Skeletal muscle cell (primary cell): ENCODE results near the gene PLOD2.

Experiments used
- DNase-seq: peaks from one replicate; pipeline ENCODE4 v3.0.0-alpha.2; 2010; ENCODE audit warnings: low read depth
- H3K4me3 ChIP-seq: 2 replicates; pipeline ENCODE4 v1.5.1; 2011; ENCODE audit warnings: low read depth, mild to moderate bottlenecking, control low read depth, low read length, moderate library complexity

Gene PLOD2

DNA sequence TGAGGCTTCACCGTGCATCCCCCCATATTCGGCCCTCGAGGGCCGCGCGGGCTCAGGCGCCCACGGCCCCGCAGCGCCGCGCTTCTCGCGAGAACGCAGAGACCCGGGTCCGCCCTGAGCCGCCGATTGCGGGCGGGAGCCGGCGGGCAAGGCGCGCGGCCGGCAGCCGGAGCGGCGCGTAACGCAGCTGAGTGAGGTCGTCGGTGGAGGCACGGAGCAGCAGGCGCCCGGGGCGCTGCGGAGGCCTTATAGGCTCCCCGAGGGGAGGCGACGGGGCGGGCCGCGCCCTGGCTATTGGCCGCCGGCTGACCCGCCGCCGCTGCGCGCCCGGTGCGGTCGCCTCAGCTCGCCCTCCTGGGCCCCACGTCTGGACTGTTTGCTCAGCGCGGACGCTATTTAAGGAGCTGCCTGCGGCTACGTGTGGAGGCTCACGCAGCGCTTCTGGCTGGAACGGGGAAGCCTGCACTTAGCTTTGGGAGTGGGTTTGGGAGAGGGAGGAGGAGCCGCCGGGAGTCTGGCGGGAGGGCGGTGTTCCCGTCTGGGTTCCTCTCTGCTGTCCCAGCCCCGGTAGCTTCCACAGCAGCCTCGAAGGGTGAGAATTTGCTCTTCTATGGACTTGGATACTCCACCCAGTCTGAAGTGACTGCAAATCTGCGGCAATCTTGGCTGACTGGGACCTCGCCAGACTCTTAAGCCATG, at the start of gene PLOD2:
TSS of gene PLOD2 (minus strand) at position 221 of the 699 bp plus-strand sequence. CDS start at position 26, 195 bp downstream.
- peak within 1 kb of the TSS; percentile 92 for H3K4me3 ChIP-seq
- peak; percentile 94 for DNase-seq

DNA sequence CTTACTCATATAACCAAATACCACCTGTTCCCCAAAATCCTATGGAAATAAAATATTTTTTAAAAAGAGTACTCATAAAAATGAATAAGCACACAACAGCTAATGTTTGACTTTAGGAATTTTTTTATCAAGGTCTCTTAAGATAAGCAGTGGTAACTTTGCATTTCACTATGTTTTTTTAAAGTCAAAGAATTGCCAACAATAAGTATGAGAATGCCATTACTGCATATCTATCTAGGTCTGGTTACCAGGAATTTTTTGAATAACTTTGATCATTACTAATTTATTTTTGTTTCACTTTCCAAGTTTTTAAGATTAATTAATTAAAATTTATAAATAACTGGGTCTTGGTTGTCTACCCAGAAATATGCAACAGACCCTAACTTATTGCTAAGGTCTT, 48.4 kb upstream of the PLOD2 start:
- H3K4me3 ChIP-seq: no peak overlapping the region
- DNase-seq: no peak

- no peak for DNase-seq
- H3K4me3 ChIP-seq: no peak overlapping the region
Measured at GRCh38 chr3:146203776-146204175, 42.8 kb upstream of the PLOD2 start.

GRCh38 chr3:146200461-146201220, 39.7 kb upstream of the PLOD2 start:
- no peak overlapping the region for H3K4me3 ChIP-seq
- no peak for DNase-seq

GRCh38 chr3:146199762-146200161, 38.8 kb upstream of the PLOD2 start:
- DNase-seq: no peak
- no peak overlapping the region for H3K4me3 ChIP-seq

- no peak for DNase-seq
- no peak overlapping the region for H3K4me3 ChIP-seq
Measured at GRCh38 chr3:146196789-146197188, 35.8 kb upstream of the PLOD2 start.

DNA sequence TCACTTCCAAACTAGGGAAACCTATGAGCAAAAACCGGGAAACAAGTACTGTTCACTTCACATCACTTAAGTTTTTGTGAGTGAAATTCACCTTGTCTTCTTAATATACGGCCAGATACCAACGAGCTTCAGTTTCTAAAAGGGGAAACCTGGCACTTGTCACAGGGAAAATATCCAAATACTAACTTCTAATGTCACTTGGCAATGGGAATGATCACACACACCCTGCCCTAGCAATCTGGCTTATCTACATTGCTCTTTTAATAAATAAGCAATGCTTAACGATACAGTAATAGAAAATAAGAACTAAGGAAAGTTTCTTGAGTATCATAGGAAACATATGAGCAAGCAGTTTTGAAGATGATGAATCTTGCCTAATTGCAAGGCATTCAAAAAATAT, 34.6 kb upstream of the PLOD2 start:
- no peak overlapping the region for H3K4me3 ChIP-seq
- DNase-seq: no peak

GRCh38 chr3:146195030-146195429, 34.0 kb upstream of the PLOD2 start:
- DNase-seq: no peak

GRCh38 chr3:146191051-146191450, 30.1 kb upstream of the PLOD2 start:
- no peak for DNase-seq
- no peak overlapping the region for H3K4me3 ChIP-seq

More at GRCh38 chr3:146195030-146195429, 34.0 kb upstream of the PLOD2 start:
- no peak overlapping the region for H3K4me3 ChIP-seq

DNA sequence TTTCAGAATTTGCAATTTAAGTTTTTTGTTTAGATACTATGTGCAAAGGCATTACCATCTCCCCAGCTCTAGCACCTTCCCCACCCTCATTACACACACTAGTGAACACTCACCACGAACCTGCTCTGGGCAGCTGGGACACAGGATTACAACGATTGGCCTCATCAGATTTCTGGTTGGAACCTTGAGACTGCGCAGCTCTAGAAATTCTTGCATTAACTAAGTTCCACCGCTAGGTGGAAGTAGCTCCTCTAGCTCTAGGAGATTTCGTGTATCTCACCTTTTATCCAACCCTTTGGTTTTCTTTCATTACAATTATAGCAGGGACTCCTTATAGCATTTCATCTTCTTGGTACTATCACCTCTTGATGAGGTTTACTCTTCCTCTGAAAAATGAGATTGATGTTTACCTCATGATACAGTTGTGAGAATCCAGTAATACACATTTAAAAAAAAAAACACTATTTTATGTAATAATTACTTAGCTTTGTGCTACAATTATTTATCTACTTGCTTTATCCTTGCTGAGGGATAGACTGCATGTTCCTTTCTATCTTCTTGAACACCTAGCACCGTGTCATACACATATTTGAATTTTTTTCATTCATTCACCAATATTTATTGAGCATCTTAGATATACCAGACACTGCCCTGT, 28.7 kb upstream of the PLOD2 start:
- no peak for DNase-seq
- no peak overlapping the region for H3K4me3 ChIP-seq

GRCh38 chr3:146187334-146187950, 26.5 kb upstream of the PLOD2 start:
- no peak overlapping the region for H3K4me3 ChIP-seq
- DNase-seq: no peak

DNA sequence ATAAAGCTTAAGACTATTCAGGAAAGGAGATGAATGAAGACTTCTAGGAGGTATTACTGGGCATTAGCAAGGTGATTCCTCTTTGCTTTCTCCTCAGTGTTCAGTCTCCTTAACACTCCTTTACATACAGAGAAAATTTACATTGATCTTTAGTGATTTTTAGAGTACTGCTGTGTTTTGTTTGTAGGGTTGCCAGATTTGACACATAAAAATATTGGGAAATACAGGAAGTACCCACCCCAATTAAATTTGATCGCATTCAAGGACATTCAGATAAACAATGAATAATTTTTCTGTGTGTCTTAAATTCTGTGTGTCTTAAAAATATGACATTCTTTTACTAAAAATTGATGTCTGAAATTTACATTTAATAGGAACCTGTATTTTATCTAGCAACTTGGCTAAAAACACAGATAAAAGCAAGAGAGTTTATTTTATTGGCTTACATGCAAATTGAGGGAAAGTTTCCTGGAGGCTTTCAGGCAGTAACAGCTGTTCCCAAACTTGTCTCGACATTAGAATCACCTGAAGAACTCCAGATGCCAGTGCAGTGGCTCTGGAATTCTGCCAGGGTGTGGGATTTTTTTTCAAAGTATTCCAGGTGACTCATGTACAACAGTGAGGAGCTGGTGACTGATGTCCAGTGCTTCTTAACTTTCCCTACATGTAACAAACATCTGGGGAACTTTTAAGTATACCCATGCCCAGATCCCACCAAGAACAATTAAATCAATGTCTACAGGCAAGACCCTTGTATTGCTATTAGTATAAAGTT, 23.4 kb upstream of the PLOD2 start:
- H3K4me3 ChIP-seq: no peak overlapping the region
- no peak for DNase-seq

- no peak overlapping the region for H3K4me3 ChIP-seq
- no peak for DNase-seq
Measured at GRCh38 chr3:146181216-146181615, 20.2 kb upstream of the PLOD2 start.

DNA sequence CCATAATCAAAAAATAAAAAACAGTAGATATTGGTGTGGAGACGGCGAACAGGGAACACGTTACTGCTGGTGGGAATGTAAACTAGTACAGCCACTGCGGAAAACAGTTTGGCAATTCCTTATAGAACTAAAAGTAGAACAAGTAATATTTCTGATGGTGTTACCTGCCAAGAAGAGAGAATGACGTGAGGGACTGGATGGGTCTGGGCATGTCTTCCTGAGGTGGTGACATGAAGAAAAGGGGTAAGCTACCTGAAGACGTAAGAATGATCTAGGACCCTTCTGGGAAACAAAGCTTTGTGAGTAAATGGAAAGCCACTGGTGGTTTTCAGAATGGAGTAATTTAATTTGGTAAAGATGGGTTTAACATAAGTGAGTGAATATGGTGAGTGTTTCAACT, 19.4 kb upstream of the PLOD2 start:
- DNase-seq: no peak
- H3K4me3 ChIP-seq: no peak overlapping the region

- DNase-seq: no peak
- H3K4me3 ChIP-seq: no peak overlapping the region
Measured at GRCh38 chr3:146178006-146178689, 17.2 kb upstream of the PLOD2 start.

GRCh38 chr3:146177519-146177918, 16.5 kb upstream of the PLOD2 start:
- no peak for DNase-seq
- H3K4me3 ChIP-seq: no peak overlapping the region

DNA sequence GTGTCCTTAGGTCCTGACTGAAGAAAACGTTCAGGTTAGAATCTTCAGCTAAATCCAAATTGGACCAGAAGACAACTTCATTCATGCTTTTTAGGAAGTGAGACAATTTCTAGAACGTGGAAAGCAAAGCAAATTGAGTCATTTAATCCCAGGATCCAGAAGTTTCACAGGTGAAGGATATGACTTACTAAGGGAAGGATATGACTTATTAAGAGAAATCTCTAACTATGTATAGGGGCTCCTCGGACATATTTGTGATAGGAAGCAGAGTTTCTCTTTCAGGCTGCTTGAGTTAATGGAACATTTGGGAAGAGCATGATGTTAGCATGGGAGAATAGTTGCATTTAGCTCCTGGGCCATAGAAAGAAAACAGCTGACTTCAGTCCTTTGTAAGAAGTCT, 16.1 kb upstream of the PLOD2 start:
- no peak overlapping the region for H3K4me3 ChIP-seq

DNA sequence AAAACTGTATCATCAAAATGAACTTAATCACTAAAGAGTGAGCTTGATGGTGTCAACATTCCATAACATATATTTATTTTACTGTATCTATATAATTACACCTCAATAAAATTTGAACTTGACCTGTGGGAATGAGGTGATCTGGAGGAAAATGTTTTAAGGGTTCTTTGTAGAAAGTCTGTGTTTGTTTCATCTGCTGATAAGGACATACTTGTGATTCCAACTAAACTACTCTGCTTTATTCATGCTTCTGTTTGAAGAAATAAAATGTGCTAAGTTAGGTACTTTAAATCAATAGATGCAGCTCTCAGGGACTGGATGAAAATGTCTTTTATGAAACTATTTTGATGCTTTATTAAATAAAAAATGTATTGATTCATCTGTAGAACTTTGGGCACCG, 11.6 kb upstream of the PLOD2 start:
- no peak overlapping the region for H3K4me3 ChIP-seq
- DNase-seq: no peak

More for the DNA sequence above, 16.1 kb upstream of the PLOD2 start:
- DNase-seq: no peak

GRCh38 chr3:146170591-146170990, 9.6 kb upstream of the PLOD2 start:
- H3K4me3 ChIP-seq: no peak overlapping the region
- DNase-seq: no peak
